ENCODE results near the gene SIPA1L3.
"Not testable (repeated sequence)": the region's sequence is repeated elsewhere in the genome, so short reads cannot be mapped to it uniquely, and the experiment has no call there.

SIPA1L3 gene, protein sequence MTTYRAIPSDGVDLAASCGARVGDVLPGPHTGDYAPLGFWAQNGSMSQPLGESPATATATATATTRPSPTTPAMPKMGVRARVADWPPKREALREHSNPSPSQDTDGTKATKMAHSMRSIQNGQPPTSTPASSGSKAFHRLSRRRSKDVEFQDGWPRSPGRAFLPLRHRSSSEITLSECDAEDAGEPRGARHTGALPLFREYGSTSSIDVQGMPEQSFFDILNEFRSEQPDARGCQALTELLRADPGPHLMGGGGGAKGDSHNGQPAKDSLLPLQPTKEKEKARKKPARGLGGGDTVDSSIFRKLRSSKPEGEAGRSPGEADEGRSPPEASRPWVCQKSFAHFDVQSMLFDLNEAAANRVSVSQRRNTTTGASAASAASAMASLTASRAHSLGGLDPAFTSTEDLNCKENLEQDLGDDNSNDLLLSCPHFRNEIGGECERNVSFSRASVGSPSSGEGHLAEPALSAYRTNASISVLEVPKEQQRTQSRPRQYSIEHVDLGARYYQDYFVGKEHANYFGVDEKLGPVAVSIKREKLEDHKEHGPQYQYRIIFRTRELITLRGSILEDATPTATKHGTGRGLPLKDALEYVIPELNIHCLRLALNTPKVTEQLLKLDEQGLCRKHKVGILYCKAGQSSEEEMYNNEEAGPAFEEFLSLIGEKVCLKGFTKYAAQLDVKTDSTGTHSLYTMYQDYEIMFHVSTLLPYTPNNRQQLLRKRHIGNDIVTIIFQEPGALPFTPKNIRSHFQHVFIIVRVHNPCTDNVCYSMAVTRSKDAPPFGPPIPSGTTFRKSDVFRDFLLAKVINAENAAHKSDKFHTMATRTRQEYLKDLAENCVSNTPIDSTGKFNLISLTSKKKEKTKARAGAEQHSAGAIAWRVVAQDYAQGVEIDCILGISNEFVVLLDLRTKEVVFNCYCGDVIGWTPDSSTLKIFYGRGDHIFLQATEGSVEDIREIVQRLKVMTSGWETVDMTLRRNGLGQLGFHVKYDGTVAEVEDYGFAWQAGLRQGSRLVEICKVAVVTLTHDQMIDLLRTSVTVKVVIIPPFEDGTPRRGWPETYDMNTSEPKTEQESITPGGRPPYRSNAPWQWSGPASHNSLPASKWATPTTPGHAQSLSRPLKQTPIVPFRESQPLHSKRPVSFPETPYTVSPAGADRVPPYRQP (N-terminal part only)

DNA sequence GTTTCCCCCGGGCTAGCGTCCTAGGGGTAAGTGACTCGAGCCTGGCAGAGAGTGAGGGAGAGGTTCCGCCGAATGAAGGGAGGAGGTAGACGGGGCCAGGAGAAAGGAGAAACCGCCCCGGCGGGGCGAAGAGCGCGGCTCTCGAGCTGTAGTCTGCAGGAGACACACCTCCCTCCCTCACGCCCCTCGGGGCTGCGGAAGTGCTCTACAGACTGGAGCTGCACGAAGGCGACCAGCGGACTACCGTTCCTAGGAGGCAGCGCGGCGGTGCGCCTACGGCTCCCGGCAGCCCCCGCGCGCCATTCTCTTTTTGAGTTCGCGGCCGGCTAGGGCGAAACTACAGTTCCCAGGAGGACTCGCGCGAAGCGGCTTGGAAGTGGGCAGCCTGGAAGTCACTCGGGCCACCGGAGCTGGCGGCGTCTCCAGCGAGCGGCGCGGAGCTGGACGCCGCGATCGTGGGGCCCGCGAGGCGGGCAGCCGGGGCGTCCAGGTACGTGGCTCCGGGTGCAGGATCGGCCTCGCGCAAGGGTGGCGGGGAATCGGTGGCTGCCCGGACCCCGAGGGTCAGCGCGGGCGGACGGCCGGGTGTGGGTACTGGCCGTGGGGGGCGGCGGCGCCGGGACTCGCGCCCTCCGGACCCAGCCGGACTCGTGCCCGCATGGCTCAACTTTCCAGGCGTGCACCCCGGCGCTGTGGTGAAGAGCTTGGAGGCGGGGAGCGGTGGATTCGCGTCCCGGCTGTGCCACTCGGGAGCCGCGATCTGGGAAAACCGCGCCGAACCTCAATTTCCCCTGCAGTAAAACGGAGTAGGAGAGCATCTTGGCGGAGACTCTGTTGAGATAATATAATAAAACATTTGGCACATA is at the start of gene SIPA1L3:
TSS of gene SIPA1L3 (plus strand) at position 340 of the 866 bp plus-strand sequence. CDS start 174,358 bp downstream, outside the sequence.
- DNase-seq (ENCODE audit: low read depth), result peak; percentile 96

DNA sequence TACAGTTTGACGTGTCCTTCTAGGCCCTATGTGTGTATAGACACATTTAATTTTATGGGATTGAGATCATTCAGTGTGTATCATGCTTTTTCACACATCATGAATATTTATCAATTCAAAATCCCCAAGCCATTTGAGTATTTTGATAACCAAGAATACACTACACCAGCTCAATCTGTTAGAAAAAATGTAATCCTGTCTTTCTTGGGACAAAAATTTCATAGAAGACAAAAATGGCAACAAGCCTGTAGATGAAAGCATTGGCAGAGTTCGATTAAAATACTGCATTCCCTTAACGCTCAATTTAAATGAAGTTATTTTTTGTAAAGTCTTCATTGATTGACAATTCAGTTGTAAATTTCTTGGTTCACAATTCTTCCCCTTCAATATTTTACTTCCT is 42.5 kb upstream of the SIPA1L3 start:
- no peak for DNase-seq (ENCODE audit: low read depth)

DNA sequence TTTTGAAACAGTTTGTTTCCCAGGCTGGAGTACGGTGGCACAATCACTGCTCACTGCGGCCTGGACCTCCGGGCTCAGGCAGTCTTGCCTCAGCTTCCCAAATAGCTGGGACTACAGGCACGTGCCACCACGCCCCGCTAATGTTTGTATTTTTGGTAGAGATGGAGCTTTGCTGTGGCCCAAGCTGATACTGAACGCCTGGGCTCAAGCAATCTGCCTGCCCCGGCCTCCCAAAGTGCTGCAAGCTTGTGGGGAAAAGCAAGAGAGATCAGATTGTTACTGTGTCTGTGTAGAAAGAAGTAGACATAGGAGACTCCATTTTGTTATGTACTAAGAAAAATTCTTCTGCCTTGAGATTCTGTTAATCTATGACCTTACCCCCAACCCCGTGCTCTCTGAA is 41.1 kb upstream of the SIPA1L3 start:
- not testable (repeated sequence) for DNase-seq (ENCODE audit: low read depth)

DNA sequence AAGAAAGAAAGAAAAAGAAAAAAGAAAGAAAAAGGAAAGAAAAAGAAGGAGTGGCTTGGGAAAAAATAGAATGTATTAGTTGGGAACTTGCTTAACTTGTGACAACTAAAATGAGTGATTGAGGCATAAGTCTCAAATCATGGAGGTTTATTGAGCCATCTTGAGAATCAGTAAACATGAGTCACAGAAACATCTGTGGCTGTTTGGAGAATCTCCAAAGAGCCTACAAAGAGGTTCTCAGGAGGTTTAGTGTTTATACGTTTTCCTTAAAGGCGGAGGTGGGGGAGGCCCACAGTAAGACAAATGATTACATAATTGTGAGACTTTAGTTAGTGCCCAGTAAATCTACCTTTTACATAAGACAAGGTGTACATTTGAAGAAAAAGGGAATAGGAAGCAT is 39.2 kb upstream of the SIPA1L3 start:
- peak; percentile 49 for DNase-seq (ENCODE audit: low read depth)

DNA sequence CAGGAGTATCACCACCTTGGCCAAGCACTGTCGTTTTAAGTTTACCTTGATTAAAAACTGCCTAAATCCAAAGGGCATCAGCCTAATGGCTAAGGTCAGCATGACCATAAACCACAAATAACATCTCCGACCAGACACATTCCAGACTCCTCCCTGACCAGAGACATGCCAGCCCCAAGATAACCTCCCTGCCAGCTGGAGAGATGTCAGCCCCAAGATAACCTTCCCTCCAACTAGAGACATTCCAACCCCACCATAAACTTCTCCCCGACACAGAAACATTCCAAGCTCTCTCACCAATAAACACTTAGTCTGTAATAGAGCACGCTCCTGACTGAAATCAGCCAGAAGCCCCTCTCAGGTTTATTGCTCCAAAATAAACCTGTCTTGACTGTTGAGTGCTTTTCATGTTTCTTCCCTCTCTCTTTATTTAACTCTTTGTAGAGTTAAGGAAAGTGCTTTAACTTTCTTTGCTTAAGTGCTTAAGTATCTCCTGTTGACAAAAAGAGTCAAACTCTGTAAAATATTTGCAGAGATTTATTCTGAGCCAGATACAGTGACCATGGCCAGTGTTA is 37.2 kb upstream of the SIPA1L3 start:
- DNase-seq (ENCODE audit: low read depth), result no peak

DNA sequence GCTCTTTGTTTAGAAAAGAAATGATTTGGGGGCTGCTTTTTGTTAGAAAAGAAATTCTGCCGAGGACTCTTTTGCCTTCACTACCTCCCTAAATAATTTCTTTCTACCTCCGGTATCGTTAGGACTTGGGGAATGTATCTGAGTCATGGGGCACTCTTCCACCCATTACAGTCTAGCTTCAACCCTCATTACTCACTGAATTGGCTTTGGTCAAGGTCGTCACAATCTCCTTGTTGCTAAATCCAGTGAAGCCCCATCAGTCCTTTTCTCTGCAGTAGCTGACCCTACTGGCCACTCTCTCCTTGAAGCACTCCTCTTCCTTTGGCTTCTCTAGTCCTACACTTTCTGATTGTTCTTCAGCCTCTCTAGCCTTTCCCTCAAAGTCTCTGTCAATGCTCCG is 34.6 kb upstream of the SIPA1L3 start:
- DNase-seq (ENCODE audit: low read depth), result no peak

DNA sequence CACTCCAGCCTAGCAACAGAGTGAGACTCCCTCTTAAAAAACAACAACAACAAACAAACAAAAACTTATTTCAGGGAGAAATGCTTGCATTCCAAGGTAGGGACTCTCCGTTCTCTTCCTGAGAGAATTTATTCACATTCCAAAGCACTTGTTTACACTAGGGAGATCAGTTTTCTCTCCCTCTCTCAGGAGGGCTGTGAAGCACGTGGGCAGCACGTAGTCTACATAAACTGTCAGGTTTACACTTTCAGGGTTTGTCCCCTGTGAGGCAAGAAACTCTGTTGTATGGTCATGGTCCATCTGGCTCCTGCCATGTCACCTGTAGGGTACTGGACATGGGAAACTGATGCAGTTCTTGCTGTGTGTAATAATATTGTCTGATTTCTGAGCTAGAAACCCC is 32.2 kb upstream of the SIPA1L3 start:
- DNase-seq (ENCODE audit: low read depth), result no peak

DNA sequence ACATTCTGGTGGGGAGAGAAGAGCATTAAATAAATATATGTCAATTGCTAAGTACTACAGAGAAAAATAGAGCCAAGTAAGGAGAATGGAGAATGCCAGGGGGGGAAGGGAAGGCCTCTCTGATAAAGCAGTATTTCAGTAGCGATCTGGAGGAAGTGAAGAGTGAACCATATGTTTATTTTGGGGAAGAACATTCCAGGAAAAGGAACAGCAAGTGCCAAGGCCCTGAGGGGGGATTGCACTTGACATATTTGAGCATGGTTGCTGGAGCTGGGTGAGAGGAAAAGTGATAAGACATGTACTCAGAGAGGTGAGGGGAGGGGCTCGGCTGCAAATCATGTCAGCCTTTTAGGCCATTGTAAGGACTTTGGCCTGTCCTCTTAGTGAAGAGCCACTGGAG is 31.0 kb upstream of the SIPA1L3 start:
- DNase-seq (ENCODE audit: low read depth), result no peak

DNA sequence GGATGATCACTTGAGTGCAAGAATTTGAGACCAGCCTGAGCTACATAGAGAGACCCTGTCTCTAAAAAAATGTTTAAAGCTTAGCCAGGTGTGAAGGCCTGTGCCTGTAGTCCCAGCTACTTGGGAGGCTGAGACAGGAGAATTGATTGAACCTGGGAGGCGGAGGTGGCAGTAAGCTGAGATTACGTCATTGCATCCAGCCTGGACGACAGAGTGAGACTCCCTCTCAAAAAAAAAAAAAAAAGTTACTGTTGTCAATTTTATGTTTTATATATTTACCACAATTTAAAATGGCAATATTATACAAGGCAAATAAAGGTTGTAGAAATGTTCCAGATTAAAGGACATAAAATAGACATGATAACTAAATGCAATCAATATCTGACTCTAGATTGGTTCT is 29.9 kb upstream of the SIPA1L3 start:
- no peak for DNase-seq (ENCODE audit: low read depth)

DNA sequence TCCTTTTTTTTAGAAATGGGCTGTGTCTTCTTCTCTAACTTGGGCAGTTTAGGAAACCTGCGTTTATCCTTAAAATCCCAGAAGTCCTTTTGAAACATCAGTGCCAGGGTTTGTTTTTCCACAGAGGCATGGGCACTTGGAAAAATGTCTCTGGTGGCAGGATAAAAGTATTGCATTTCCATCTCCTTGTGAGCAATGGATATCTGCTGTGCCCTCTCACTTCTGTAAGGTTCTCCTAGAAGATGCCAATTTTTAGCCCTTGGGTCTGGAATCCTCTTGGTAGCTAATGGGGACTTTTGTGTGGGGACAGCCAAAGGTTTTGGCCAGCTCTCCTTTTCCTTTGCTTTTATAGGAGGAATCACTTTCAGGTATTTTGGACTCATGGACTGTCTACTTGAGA is 21.6 kb upstream of the SIPA1L3 start:
- no peak for DNase-seq (ENCODE audit: low read depth)

DNA sequence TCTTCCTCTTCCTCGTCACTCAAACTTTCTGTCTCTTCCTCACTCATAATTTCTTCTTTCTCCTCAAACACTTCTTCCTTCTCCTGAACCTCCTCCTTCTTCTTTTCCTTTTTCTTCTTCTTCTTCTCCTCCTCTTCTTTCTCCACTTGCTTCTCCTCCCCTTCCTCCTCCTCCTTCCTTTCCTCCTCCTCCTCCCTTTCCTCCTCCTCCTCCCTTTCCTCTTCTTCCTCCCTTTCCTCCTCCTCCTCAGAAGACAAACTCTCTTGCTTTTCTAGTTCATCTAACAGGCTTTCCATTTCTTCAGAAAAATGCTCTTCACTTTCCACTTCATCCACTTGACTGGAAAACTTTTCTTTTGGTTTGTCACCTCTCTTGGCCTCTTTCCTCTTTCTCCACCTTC is 20.4 kb upstream of the SIPA1L3 start:
- DNase-seq (ENCODE audit: low read depth), result no peak

DNA sequence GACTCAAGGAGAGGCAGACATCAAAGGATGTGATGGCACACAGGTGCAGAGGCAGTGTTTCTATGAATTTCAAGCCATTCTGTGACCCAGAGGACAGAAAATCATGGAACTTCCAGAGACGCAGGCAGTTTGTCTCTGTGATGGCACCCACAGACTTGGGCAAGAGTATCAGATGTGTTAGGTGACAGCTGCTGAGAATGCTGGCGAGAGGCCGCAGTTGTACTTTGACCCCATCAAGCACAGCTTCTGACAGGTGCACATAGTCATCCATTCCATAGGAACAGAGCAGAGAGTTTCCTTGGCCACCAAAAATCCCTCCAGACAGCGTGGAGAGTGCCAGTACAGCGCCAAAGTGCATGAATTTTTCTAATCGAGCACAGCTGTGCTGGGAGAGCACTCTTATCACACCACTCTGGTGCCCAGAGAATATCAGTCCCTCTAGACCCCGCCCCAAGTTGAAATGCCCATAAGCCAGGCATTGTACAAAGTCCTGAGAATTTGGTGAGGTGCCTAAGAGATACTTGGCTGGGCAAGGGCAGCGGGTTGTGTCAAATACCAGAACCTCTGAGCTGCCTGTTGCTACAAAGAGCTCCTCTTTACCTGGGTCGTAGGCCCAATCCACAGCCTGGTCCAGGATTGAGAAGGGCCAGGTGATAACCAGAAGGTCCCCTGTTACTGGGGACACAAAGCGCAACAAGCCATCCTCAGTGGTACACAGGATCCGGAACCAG is 13.0 kb upstream of the SIPA1L3 start:
- no peak for DNase-seq (ENCODE audit: low read depth)

DNA sequence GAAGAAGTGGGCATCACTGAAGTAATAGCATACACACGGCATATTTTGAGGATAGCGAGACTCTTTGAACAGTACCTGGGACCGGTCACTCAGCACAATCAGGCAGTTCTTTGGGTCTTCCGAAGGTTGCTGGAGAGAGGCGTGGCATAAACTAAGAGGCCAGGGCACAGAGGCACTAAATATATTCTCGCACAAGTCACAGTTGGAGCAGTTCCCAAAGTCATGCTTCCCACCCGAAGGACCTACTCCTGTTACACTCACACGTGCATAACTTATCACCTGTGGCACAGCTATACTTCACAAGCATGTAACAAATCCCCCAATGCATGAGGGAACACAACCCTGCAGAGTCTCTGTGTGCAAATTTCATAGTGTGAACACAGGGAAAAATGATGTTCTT is 10.8 kb upstream of the SIPA1L3 start:
- DNase-seq (ENCODE audit: low read depth), result no peak

DNA sequence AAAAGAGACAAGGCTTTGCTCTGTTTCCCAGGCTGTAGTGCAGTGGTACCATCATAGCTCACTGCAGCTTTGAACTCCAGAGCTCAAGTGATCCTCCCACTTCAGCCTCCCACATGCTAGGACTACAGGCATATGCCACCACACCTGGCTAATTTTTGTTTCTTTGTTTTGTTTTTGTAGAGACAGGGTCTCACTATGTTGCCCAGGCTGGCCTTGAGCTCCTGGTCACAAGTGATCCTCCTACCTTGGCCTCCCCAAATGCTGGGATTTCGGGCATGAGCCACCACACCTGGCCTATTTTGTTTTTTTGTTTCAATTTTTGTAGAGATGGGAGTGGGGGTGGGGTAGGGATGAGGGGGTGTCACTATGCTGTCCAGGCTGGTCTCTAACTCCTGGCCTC is 7.6 kb upstream of the SIPA1L3 start:
- DNase-seq (ENCODE audit: low read depth), result no peak

DNA sequence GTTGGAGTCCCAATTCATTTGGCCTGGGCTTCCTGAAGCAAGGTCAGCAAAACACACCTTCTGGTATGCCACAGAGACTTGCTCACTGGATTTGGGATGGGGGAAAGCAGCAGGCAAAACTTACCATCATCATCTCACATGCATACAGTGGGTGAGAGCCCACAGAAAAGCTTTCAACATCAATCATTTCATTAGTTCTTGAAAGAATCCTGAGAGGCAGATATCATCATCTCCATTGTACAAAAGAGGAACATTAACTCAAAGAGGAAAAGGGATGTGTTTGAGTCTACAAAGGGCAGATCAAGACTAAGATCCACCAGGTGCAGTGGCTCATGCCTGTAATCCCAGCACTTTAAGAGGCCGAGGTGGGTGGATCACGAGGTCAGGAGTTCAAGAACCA is 7.0 kb upstream of the SIPA1L3 start:
- no peak for DNase-seq (ENCODE audit: low read depth)

DNA sequence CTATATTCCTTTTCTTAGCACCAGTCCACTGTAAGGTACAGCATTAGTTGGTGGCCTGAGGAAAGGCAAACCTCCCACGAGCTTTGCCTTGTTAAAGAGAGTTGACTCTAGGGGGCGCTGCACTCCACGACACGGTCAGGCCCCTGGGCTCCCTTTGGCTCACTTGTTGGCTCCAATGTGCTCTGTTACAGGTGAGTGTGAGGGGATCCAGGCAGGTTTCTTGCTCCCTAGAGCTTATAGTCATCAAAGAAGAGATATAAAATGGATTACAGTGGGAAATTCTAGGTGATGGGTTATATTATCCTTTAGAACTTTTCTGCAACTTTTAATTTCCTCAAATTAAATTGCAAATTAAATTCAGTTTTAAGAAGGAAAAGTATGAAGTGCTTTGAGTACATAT is 4.3 kb upstream of the SIPA1L3 start:
- DNase-seq (ENCODE audit: low read depth), result peak; percentile 84

DNA sequence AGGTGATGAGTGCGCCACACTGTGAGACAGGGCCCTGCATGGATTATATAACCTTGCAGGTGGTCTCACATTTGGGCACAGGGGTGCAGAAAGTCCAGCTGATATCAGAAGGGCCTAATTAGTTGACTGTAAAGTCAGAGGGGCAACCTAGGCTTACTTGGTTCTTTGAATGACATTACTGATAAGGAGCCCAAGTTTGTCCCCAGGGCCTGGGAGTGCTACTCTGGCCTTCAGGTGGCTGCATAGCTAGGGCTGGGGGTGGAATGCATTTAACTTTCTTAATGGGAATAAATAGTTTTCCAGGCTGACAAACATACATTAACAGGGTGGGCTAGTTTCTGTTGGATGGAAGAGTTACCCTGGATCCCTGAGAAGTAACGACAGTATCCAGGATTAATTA is 3.9 kb upstream of the SIPA1L3 start:
- DNase-seq (ENCODE audit: low read depth), result no peak

DNA sequence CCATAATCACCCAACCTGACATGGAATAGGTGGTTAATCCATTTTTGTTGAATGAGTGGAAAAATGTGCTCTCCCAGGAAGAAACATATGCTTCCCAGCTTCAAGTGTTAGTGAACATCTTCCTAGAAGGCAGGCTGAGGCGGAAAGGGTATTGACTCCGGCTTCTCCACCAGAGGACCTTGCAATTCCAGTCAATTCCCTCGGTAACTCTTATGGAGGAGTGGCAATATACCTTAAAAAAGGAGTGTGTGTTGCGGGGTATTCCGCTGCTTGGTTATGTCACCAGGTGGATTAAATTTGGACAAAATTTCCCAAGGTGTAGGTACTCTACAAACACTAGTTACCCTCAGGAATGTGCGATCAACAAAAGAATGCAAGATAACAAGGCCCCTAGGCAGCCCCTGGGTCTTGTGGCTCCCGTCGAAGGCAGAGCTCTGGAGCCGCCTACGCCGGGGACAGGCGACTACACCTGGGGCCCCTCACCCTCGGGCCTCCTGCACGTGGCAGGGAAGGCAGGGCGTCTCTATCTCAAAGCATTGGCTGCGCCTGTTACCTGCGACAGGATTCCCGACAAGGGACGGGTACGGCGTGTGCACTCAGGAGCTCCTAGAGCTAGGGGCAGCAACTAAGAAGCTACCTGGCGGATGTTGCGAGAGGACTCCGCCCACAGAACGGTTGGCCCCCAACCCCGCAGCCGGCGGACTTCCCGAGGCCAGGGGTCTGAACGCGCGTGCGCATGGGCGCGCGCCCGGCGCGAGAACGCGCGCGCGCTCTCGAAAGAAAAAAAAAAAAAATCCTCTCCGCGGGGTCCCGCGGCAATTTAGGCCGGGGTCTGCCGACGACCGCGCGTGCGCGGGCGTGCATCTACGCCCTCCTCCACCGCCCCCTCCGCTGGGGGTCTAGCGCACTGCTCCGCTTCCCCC is 801 bp upstream of the SIPA1L3 start, which contains the start of gene WDR87:
TSS of gene WDR87 (minus strand) at position 649 of the 923 bp plus-strand sequence. CDS start 8,355 bp downstream, outside the sequence.
- DNase-seq (ENCODE audit: low read depth), result peak; percentile 33

DNA sequence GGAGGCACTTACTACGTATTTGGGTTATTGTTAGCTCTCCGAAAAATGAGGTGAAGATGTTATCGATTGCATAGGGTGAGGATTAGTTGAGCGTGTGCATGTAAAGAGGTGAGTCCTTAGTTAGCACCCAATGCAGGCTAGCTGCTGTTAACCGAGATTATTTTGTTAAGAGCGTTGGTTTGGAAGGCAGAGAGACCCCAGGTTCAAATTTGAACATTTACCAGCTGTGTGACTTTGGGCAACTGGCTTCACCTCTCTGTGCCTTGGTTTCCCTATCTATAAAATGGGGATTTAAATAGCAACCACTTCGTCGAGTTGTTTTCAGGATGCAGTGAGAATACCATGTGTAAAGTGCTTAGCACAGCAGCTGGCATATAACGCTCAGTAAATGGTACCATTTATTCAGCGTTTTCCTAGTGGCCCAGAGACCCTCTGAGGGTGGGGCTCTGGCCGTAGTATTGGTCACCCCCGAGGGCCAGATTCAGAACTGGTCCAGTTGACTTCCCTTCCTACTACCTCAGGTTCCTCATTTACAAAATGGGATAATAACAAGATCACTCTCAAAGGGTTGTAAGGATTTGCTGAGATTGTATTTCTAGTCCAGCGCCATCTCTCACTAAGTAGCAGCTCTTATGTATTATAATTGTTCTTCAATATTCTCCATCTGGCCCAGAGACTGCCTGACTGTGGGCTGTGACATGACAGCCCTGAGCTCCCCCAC is 887 bp downstream of the SIPA1L3 start:
- DNase-seq (ENCODE audit: low read depth), result peak; percentile 24
